ENCODE results near the gene MOCOS. TPM values are rescaled to one million over a fixed set of nuclear protein-coding genes. Genes with fewer than 3 reads are reported as not detected.
"Not testable (repeated sequence)": the region's sequence is repeated elsewhere in the genome, so short reads cannot be mapped to it uniquely, and the experiment has no call there.

The MOCOS gene
- total RNA-seq, 4 donors from 2014 or later: 2.6 to 5.7 (median 4.4) TPM

- Histone ChIP-seq H3K27ac (no peak overlapping the region), H3K27me3 (no peaks in the 10 kb centered on the region), H3K9me3 (no peaks in the 10 kb centered on the region), H3K4me3 (no peak overlapping the region), H3K4me1 (no peaks in the 10 kb centered on the region), H3K36me3 (peaks cover 0 to 78% (median 23%) of the 10 kb centered on the region in 4 donors)
- TF ChIP-seq CTCF (IDR thresholded peaks at IDR 0.05): no peak
- no peak for TF ChIP-seq EP300 (IDR thresholded peaks at IDR 0.05; ENCODE audit: low read depth)
- TF ChIP-seq POLR2AphosphoS5 (IDR thresholded peaks at IDR 0.05): no peak
- no peak for TF ChIP-seq POLR2A (IDR thresholded peaks at IDR 0.05)
- WGBS, 2 donors (ENCODE audit: low coverage in 1 of 2): 76 to 87% methylated on average over 4 of the region's 4 CpGs
- DNase-seq: no peak
- in situ Hi-C loops (cut with MboI; ENCODE audit: low pct_ligation_motif_present in 1 of 4, low pct_unique_long_range_greater_than_20kb in 1 of 4, low sequenced_read_pairs in 3 of 4) (no loop called here), intact Hi-C loops (cut with DNase I; ENCODE audit: low total_unique reads) (no loop called here)
Measured at GRCh38 chr18:36160959-36161371, 26.3 kb upstream of the MOCOS start.

GRCh38 chr18:36162981-36163380 is 24.3 kb upstream of the MOCOS start:
- TF ChIP-seq POLR2A (IDR thresholded peaks at IDR 0.05): no peak
- TF ChIP-seq POLR2AphosphoS5 (IDR thresholded peaks at IDR 0.05): no peak
- no peak for TF ChIP-seq EP300 (IDR thresholded peaks at IDR 0.05; ENCODE audit: low read depth)
- no peak for TF ChIP-seq CTCF (IDR thresholded peaks at IDR 0.05)
- no peaks in the 10 kb centered on the region for H3K27me3 ChIP-seq
- H3K27ac ChIP-seq: no peak overlapping the region
- WGBS, 2 donors (ENCODE audit: low coverage in 1 of 2): 67 to 81% methylated on average over 1 of the region's 1 CpG
- intact Hi-C loops (cut with DNase I; ENCODE audit: low total_unique reads) (no loop called here), in situ Hi-C loops (cut with MboI; ENCODE audit: low pct_ligation_motif_present in 1 of 4, low pct_unique_long_range_greater_than_20kb in 1 of 4, low sequenced_read_pairs in 3 of 4) (no loop called here)
- no peaks in the 10 kb centered on the region for H3K4me1 ChIP-seq
- H3K4me3 ChIP-seq: no peak overlapping the region
- H3K36me3 ChIP-seq: peaks cover 0 to 83% (median 18%) of the 10 kb centered on the region in 4 donors
- DNase-seq: no peak
- no peaks in the 10 kb centered on the region for H3K9me3 ChIP-seq

GRCh38 chr18:36167692-36168218 is 19.5 kb upstream of the MOCOS start:
- no peak overlapping the region for H3K27ac ChIP-seq
- intact Hi-C loops (cut with DNase I; ENCODE audit: low total_unique reads): no loop called here
- no peaks in the 10 kb centered on the region for H3K4me1 ChIP-seq
- no peaks in the 10 kb centered on the region for H3K9me3 ChIP-seq
- TF ChIP-seq EP300 (IDR thresholded peaks at IDR 0.05; ENCODE audit: low read depth) (no peak), POLR2AphosphoS5 (IDR thresholded peaks at IDR 0.05) (no peak), CTCF (IDR thresholded peaks at IDR 0.05) (no peak), POLR2A (IDR thresholded peaks at IDR 0.05) (no peak)
- no peak overlapping the region for H3K4me3 ChIP-seq
- peaks cover 0 to 84% (median 17%) of the 10 kb centered on the region in 4 donors for H3K36me3 ChIP-seq
- in situ Hi-C loops (cut with MboI; ENCODE audit: low pct_ligation_motif_present in 1 of 4, low pct_unique_long_range_greater_than_20kb in 1 of 4, low sequenced_read_pairs in 3 of 4): no loop called here
- WGBS, 2 donors (ENCODE audit: low coverage in 1 of 2): 97 to 100% methylated on average over 2 to 3 of the region's 3 CpGs
- no peaks in the 10 kb centered on the region for H3K27me3 ChIP-seq
- DNase-seq: no peak

GRCh38 chr18:36168296-36168695 is 19.0 kb upstream of the MOCOS start:
- H3K4me3 ChIP-seq; intact Hi-C loops (cut with DNase I; ENCODE audit: low total_unique reads); H3K27ac ChIP-seq; H3K4me1 ChIP-seq; DNase-seq; H3K27me3 ChIP-seq; in situ Hi-C loops (cut with MboI; ENCODE audit: low pct_ligation_motif_present in 1 of 4, low pct_unique_long_range_greater_than_20kb in 1 of 4, low sequenced_read_pairs in 3 of 4); H3K9me3 ChIP-seq: not testable (repeated sequence)
- H3K36me3 ChIP-seq: peaks cover 0 to 86% (median 17%) of the 10 kb centered on the region in 4 donors
- 83% methylated on average over 3 of the region's 3 CpGs; no CpG with 5 or more reads in 1 of the 2 donors for WGBS, 2 donors (ENCODE audit: low coverage in 1 of 2)

GRCh38 chr18:36169938-36170337 is 17.4 kb upstream of the MOCOS start:
- H3K4me3 ChIP-seq: no peak overlapping the region
- in situ Hi-C loops (cut with MboI; ENCODE audit: low pct_ligation_motif_present in 1 of 4, low pct_unique_long_range_greater_than_20kb in 1 of 4, low sequenced_read_pairs in 3 of 4) (no loop called here), intact Hi-C loops (cut with DNase I; ENCODE audit: low total_unique reads) (no loop called here)
- no peak for TF ChIP-seq POLR2A (IDR thresholded peaks at IDR 0.05)
- TF ChIP-seq CTCF (IDR thresholded peaks at IDR 0.05): no peak
- TF ChIP-seq POLR2AphosphoS5 (IDR thresholded peaks at IDR 0.05): no peak
- no peak for TF ChIP-seq EP300 (IDR thresholded peaks at IDR 0.05; ENCODE audit: low read depth)
- H3K27ac ChIP-seq: no peak overlapping the region
- WGBS, 2 donors (ENCODE audit: low coverage in 1 of 2): 69% methylated on average over 5 of the region's 5 CpGs; no CpG with 5 or more reads in 1 of the 2 donors
- no peaks in the 10 kb centered on the region for H3K27me3 ChIP-seq
- no peaks in the 10 kb centered on the region for H3K4me1 ChIP-seq
- DNase-seq: no peak
- peaks cover 0 to 80% (median 17%) of the 10 kb centered on the region in 4 donors for H3K36me3 ChIP-seq
- H3K9me3 ChIP-seq: no peaks in the 10 kb centered on the region

Data from transverse colon (tissue), 4 donors.